ENCODE measurements around the gene RPN1. TPM values are rescaled to one million over a fixed set of nuclear protein-coding genes. Genes with fewer than 3 reads are reported as not detected.

RPN1 gene
- total and polyA plus RNA-seq, 2 of the 8 experiments (the other 6 are each of a cell fraction or from before 2014, with no cell fraction given), result 165 to 211 TPM

- POLR2A ChIA-PET (ENCODE audit: partially characterized antibody), result no interaction called here
- H2BK15ac ChIP-seq (ENCODE audit: low read length), result no peak overlapping the region
- H3K18ac ChIP-seq (ENCODE audit: extremely low read depth, low read length), result no peak overlapping the region
- CTCF ChIA-PET (ENCODE audit: partially characterized antibody), result interaction anchor here (0.9 to 14.8 kb wide), 2 partner anchors 17 to 78 kb away, joined by 3 to 160 read pairs; no protein-coding TSS in a partner anchor
- H2BK120ac ChIP-seq (replicated peaks; ENCODE audit: low read depth, low read length), result no peak overlapping the region
- DNase-seq (ENCODE audit: low read depth in 1 of 2, low spot score in 2 of 2), result no peak
- no peak overlapping the region for H2AK5ac ChIP-seq (ENCODE audit: low read depth, low read length)
- no peak overlapping the region for H3K4me2 ChIP-seq (ENCODE audit: insufficient read depth in 1 of 2, low read depth in 2 of 2, low read length in 2 of 2)
- no peaks in the 10 kb centered on the region for H3K79me1 ChIP-seq (ENCODE audit: low read depth, low read length)
- WGBS, 2 experiments (ENCODE audit: extremely low coverage in 1 of 2, insufficient coverage in 1 of 2, insufficient read length in 1 of 2, insufficient replicate concordance in 2 of 2, low coverage in 1 of 2, low lambda C conversion rate in 2 of 2, missing lambda C conversion rate in 1 of 2), result 77% methylated on average over 3 of the region's 3 CpGs; no CpG with 5 or more reads in 1 of the 2 experiments
- no peak overlapping the region for H3K27ac ChIP-seq (ENCODE audit: low read depth, low read length)
- no peak overlapping the region for H3K23ac ChIP-seq (ENCODE audit: insufficient read length)
- no peaks in the 10 kb centered on the region for H3K36me3 ChIP-seq (ENCODE audit: control insufficient read depth in 2 of 4, insufficient read depth in 4 of 4, low read length in 3 of 4)
- peaks cover 0 to 3% (median 2%) of the 10 kb centered on the region in 4 experiments; a peak in 4 of 7 replicates for H3K4me1 ChIP-seq (replicated peaks in 1 of 4; ENCODE audit: control insufficient read depth in 3 of 4, insufficient read depth in 4 of 4, low read length in 3 of 4)
- no peak for FAIRE-seq
- no peak overlapping the region for H3K9ac ChIP-seq (replicated peaks in 1 of 4; ENCODE audit: extremely low read depth in 1 of 4, low read depth in 3 of 4, low read length in 3 of 4)
- H3K9me3 ChIP-seq (ENCODE audit: insufficient read depth in 2 of 2, low read depth in 1 of 2, low read length in 1 of 2), result no peaks in the 10 kb centered on the region
- no peak overlapping the region for H3K4ac ChIP-seq (replicated peaks; ENCODE audit: insufficient read length, low read depth, low read length)
- peak overlapping the region; percentile 23; the same call in 1 of the 2 replicates for H2BK12ac ChIP-seq (ENCODE audit: low read depth, low read length)
- H3K79me2 ChIP-seq (ENCODE audit: control insufficient read depth in 1 of 2, insufficient read depth in 2 of 2, low read length in 2 of 2), result no peaks in the 10 kb centered on the region
- H2BK5ac ChIP-seq (ENCODE audit: low read depth, low read length), result no peak overlapping the region
- H2AFZ ChIP-seq (ENCODE audit: low read length), result no peak overlapping the region
- H3K14ac ChIP-seq (ENCODE audit: insufficient read length), result no peak overlapping the region
- H3K4me3 ChIP-seq (ENCODE audit: extremely low read depth in 1 of 4, insufficient read depth in 2 of 4, low read depth in 3 of 4, low read length in 4 of 4), result no peak overlapping the region
- no peak overlapping the region for H4K5ac ChIP-seq (ENCODE audit: insufficient read length, low read depth, low read length)
- no peak overlapping the region for H4K8ac ChIP-seq (ENCODE audit: extremely low read depth, insufficient read depth, low read length)
- peaks cover 0 to 7% (median 5%) of the 10 kb centered on the region in 4 experiments; a peak in 2 of 7 replicates for H3K27me3 ChIP-seq (replicated peaks in 1 of 4; ENCODE audit: control insufficient read depth in 3 of 4, extremely low read depth in 1 of 4, insufficient read depth in 3 of 4, low read length in 3 of 4)
- no peaks in the 10 kb centered on the region for H4K20me1 ChIP-seq (replicated peaks in 1 of 2; ENCODE audit: control insufficient read depth in 1 of 2, insufficient read depth in 2 of 2, low read length in 2 of 2)
- no peak overlapping the region for H4K91ac ChIP-seq (replicated peaks; ENCODE audit: insufficient read length, low read length)
- no peak overlapping the region for H2BK20ac ChIP-seq (ENCODE audit: low read length)
- H3K23me2 ChIP-seq (ENCODE audit: low read depth, low read length), result no peaks in the 10 kb centered on the region
- no peak overlapping the region for H3K56ac ChIP-seq (replicated peaks; ENCODE audit: insufficient read length, low read depth, low read length)
- TF ChIP-seq GABPA (IDR thresholded peaks at IDR 0.05; ENCODE audit: borderline replicate concordance, insufficient read depth, low read length), result no peak
- TF ChIP-seq CHD2 (IDR thresholded peaks at IDR 0.05; ENCODE audit: low read length), result no peak
- TF ChIP-seq SAP30 (IDR thresholded peaks at IDR 0.05; ENCODE audit: insufficient read depth, insufficient replicate concordance, low read length), result no peak
- no peak for TF ChIP-seq CHD1 (IDR thresholded peaks at IDR 0.05; ENCODE audit: low read depth, low read length)
- no peak for TF ChIP-seq SP4 (IDR thresholded peaks at IDR 0.05; ENCODE audit: low read length)
- TF ChIP-seq CTCF (IDR thresholded peaks at IDR 0.05; ENCODE audit: control extremely low read depth in 1 of 3, insufficient read depth in 1 of 3, low read depth in 1 of 3, low read length in 3 of 3), result no peak
- TF ChIP-seq CBX5 (IDR thresholded peaks at IDR 0.05; ENCODE audit: low read depth, low read length), result no peak
- no peak for TF ChIP-seq RAD21 (IDR thresholded peaks at IDR 0.05 in 1 of 2, conservative IDR thresholded peaks at IDR 0.05 in 1 of 2; ENCODE audit: low read depth in 2 of 2, low read length in 2 of 2)
- no peak for TF ChIP-seq KDM4A (IDR thresholded peaks at IDR 0.05; ENCODE audit: low read depth, low read length, severe bottlenecking)
- TF ChIP-seq EGR1 (IDR thresholded peaks at IDR 0.05; ENCODE audit: borderline replicate concordance, low read depth, low read length), result no peak
- TF ChIP-seq JUND (IDR thresholded peaks at IDR 0.05; ENCODE audit: low read length), result no peak
- TF ChIP-seq SIX5 (IDR thresholded peaks at IDR 0.05; ENCODE audit: low read depth, low read length), result no peak
Observed at GRCh38 chr3:128587391-128587790, 63.2 kb downstream of the RPN1 start.
